SH-SY5Y (cell line): Measurements from ENCODE around the gene USHBP1.

Source experiments
- GATA2 ChIP-seq: IDR thresholded peaks from 2 replicates; pipeline ENCODE4 v1.6.1; 2011; ENCODE audit warnings: mild to moderate bottlenecking, low read depth, low read length
- GATA3 ChIP-seq: IDR thresholded peaks from 2 replicates; pipeline ENCODE4 v1.6.1; 2011; ENCODE audit warnings: low read depth, mild to moderate bottlenecking, low read length, moderate library complexity

Gene USHBP1

DNA sequence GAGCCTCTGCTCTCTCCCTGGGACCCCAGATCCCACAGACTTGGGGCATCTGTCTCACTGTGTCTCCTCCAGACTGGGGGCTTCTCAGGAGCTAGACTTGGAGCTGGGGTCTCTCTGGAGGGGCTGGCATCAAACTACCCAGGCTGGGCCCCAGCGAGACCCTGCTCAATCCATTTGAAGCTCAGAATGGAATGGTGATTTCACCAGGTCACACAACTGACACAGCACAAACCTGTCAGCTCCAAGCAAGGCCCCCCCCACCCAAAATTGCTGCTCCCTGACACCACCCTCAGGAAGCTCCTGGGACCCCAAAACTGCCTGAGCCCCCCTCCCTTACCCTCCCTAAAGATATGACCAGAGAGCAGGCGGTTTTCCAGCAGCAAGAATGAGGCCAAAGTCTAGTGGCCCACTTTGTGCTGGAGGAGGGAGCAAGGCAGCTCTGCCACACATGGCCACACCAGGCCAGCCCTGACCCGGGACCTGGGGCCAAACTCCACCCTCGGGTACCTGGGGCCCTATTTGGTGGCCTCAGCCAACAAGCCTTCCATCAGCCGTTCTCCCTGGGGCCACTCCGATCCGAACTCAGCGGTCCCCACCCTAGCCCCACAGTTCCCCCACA, 21.2 kb downstream of the USHBP1 start:
- TF ChIP-seq GATA2, result no peak
- no peak for TF ChIP-seq GATA3

DNA sequence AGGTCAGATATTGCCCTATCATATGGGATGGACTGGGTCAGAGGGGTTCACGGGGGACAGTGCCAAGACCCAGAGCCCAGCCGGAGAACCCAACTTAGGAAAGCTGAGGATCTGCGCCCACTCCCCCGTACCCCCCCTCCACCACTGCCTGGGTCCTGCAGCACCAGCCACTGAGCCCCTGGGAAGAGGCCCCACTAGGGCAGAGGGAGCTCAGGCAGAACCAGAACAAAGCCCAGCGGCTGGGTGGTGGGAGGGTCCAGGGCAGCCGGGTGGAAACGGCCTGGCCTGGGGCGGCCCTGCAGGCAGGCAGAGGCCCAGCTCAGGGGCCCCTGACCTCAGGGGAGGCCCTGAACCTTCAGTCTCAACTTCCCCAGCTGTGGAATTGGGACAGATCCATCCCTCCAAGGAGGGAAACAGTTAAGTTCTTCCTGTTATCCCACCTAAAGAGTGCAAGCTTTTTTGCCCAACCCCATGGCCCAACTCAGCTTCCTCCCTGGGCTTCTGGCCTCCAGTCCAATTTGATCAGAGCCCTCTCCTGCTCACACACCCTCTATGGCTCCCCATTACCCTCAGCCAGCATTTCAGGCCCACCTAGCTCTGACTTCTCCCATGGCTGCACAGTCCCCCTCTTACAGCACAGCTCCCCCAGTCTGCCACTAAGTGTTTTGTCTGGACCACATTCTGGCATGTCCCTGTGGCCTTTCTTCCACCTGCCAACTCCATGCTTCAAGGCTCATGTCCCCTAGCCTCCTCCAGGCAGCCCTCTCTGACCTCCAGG, 21.9 kb downstream of the USHBP1 start:
- TF ChIP-seq GATA3 (no peak), GATA2 (no peak)

DNA sequence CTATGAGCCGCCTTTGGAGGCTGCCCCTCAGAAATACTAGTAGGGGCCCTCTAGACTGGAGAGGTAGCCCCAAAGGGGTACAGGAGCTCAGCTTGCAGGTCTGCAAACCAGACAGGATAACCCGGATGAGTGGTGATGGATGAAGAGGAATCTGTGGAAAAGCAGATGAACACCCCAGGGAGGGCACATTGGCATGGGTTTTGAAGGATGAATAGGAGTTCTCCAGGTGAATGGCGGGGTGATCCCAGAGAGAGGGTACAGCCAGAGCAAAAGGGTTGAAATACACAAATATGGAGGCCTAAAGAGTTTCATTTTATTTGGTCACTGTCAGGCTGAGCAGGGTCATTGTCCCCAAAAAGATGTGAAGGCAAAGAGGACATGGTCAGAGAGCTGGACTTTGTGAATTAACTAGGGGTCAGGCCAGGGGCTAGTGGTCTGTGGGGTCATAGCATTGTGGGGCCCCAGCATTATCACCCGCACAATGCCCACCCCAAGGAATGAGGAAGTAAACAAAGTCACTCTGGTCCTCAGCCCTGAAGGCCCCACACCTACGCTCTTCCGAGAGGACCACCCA, 23.6 kb downstream of the USHBP1 start:
- TF ChIP-seq GATA2 (no peak), GATA3 (no peak)

DNA sequence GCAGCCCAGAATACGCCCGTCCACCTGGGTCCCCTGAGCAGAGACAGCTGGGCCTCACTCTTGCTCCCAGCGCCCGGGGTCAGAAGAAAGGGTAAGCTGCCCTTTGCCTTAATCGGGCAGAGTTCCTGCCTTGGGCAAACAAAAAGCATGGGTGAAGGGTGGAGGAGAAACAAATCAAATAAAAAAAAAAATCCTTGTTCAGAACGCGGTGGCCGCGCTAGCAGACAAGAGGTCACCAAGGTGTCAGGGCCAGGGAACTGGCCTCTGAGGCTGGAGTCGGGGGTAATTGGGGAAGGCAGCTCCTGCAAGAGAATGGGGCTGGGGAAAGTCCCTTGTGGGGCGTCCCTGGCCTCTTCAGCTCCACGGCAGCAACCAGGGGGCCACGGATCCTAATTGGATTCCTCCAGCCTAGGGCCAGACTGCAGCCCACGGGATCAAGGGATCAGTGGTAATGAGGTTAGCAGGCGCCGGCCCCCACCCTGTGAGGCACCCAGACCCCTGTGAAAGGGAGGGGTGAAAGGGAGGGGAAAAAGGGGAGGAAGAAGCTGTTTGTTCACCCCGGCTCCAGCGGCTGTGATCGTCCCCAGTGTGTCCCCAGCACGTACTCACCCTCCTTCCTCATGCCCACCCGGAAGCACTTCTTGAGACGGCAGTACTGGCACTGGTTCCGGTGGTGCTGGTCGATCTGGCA, 24.3 kb downstream of the USHBP1 start:
- TF ChIP-seq GATA3 (no peak), GATA2 (no peak)

DNA sequence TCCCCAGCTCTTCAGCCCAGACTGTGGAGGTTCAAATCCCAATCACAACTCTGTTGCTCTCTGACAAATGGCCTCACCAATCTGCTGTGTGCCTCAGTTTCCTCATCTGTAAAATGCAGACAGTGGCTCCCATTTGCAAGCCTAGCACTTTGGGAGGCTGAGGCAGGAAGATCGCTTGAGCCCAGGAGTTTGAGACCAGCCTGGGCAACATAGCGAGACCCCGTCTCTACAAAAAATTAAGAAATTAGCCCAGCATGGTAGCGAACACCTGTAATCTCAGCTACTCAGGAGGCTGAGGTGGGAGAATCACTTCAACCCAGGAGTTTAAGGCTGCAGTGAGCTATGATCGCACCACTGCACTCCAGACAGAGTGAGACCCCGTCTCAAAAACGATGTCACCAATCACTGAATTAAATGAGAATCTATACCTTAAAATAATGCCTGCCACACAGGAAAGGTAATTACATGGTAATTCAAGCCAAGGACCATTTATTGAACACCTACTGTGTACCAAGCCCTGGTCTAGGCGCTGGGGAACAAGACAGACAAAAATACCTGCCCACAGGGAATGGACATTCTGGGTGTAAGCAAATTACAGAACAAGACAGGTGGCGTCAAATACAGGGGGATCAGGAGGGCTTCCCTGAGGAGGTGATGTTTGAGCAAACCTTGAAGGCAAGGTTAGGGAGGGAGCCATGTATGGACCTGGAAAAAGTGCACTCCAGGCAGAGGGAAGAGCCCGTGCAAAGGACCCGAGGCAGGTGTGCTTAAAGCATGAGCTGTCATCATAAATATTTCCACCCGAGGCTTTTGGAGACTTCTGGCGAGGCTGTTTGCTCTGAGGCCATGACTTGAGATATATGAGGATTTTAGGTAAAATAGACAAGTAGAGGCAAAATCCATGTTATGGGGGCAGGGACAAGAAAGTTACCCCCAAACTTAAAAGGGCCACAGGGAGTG, 26.5 kb downstream of the USHBP1 start:
- TF ChIP-seq GATA3, result no peak
- TF ChIP-seq GATA2, result no peak

DNA sequence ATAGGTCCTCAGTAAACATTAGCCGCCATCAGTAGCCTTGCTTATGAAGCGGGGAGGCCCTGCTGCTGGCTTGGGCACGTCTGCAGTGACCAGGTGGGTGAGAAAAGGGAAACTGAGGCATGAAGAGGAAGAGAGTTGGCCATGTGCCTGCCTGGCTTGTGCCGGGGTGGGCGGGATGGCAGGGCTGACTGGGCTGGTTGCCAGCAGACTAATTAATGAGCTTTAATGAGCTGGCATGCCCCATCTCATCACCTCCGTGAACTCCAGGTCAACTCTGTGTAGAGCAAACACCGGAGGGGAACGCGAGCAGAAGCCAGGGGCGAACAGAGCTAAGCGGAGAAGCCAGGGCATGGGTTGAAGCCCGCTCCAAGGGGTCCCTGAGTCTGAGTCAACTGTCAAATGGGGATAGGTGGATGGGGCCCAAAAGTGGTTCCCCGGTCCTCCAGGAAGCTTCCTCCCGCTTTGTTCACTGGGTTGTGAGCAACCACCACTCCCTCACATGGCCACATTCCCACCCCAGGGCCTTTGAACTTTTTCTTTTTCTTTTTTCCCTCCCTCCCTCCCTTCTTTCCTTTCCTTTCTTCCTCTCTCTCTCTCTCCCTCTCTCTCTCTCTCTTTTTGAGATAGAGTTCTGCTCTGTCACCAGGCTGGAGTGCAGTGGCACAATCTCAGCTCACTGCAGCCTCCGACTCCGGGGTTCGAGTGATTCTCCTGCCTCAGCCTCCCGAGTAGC, 27.6 kb downstream of the USHBP1 start:
- TF ChIP-seq GATA3 (no peak), GATA2 (no peak)

DNA sequence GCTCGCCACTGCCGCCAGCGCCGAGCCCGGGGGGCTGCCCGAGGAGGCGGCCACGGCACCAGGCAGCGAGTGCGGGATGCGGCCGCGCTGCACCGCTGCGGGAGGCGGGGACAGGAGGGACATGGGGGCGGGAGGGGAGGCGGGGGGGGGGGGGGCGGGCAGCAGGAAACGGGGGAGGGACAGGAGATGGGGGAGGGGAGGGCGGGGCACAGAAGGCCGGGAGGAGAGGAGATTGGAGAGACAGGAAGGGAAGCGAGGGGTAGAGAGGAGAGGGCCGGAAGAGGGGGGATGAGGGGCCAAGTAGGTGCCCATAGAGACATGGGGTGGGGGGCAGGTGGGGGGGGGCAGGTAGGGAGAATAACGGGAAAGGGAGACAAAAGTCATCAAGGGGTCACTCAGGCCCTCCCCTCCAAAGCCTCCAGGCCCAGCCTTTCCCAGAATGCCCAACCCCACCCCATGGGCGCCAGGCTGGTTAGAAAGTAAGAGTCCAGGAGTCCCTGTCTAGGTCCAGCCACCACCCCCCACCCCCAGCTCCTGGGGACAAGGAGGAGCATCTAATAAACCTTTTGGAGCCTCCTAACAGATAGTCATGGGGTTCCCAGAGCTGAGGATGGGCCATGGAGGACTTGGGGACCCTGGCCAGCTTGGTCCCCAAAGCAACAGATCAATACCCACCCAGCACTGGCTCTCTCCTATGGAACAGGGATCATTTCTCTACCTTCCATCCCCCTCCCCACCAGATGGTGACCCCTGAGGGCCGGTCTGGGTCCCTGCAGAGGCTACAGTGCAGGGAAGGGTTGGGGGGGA, 28.4 kb downstream of the USHBP1 start:
- no peak for TF ChIP-seq GATA2
- no peak for TF ChIP-seq GATA3

DNA sequence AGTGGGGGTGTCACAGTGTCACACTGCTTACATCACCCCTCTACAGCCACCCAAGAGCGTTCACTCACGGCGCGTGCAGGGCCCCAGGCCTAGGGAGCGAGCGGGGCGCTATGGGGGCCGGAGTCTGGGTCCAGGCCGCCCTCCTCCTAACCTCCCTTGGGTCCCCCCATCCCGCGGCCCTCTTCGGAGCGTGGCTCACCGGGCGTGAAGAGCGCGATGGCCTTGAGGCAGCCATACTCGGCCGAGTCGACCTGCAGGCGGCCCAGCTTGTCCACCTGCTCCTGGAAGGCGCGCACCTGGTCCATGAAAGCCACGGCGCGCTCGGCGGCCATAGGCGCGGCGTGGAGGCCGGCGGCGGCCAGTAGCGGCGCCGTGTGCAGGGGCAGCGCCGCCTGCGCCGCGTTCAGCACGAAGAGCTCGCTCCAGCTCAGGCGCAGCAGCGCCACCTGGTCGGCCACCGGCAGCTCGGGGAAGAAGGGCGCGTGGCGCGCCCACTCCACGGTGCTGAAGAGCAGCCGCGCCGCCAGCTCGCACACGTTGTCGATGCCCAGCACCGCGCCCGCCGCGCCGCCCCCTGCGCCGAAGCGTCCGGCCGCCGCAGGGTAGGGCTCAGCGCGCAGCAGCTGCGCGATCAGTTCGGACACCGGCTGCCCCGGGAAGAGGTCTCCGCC, 29.1 kb downstream of the USHBP1 start:
- TF ChIP-seq GATA3, result no peak
- TF ChIP-seq GATA2, result no peak

DNA sequence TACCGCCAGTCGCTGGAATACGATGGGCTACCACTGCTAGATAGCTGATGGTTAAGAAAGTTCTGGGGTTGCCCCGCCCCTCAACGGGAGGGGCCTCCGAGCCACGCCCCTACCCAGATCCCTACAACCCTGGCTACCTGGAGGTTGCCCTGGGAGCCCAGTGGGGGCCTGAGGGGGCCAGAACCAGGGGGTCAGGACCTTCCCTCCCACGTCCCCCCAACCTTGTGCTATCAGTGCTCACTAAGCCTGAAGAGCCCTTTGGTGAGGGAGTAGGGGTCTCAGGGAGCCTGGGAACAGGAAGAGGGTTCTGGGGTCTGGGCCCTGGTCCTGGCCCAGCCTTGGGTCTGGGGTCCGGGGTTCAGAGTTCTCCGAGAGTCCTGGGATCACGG, 29.6 kb downstream of the USHBP1 start:
- TF ChIP-seq GATA2 (no peak), GATA3 (no peak)

DNA sequence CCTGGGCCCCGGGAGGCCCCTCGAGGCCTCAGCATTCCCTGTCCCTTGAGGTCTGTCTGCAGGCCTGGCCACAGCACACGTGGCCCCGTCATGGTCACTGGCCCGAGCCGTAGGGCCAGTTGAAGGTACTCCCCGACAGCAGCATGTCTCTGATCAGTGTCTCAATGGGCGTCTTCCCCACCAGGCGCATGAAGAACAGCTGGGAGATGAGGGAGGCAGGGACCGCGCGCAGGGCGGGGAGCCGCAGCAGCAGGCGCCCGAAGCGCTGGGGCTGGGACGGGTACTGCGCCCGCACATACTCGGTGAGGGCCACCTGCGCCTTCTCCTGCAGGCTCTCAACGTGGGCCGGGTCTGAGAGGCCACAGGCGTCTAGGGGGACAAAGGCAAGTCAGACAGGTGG, 32.3 kb downstream of the USHBP1 start:
- TF ChIP-seq GATA2 (no peak), GATA3 (no peak)

DNA sequence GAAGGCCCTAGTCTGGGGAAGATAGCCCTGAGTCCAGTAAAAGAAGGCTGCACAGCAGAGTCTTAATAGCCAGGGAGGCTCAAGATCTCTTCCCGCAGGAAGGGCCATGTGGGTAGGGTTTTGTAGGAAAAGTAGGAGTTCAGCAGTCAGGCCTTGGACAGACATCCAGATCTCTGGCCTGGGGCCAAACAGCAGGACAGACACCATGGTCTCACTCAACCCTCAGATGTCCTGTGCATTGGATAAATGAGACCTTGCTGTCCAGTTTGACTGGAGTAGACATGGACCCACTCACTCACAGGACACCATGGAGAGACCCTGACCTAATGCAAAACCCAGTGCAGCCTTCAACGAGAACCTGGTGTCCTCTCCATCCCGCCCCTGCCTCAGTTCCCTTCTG, 34.7 kb downstream of the USHBP1 start:
- TF ChIP-seq GATA2 (no peak), GATA3 (no peak)
